ENCODE measurements around the gene HOOK2.

The HOOK2 gene

DNA sequence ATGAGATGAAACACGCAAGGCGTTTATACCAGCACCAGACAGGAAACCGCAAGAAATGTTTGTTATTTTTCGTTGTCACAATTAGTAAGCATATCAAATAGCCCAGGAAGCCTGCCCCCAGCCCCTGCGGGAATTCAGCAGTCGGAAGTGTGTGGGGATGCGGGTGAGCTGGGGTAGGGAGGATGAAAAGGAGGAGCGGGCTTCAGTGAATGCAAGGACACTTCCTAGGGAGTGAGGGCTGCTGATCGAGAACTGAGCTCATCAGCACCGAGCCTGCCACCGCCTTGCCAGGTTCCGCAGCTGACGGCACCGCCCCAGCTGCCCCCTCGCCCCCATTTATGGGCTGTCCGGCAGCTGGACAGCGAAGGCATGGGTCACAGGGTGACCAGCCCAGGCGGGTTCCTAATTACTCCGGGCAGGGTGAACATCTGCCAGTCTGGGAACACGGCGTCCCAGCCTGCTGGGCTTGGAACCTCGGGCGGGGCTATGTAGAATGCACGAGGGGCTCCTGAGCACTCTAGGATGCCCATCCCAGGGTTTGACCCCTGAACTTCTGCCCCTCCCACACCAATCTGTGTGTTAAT, 25.3 kb downstream of the HOOK2 start:
- Histone ChIP-seq H3K27me3 (replicated peaks; ENCODE audit: control insufficient read depth, insufficient read depth, low read length) (no peaks in the 10 kb centered on the region; the same call in 1 of the 2 replicates), H3K36me3 (ENCODE audit: control insufficient read depth, insufficient read depth, low read length) (peaks cover 20% of the 10 kb centered on the region), H3K4me3 (replicated peaks; ENCODE audit: low read depth, low read length) (no peak overlapping the region)
- TF ChIP-seq, protein P1, sequence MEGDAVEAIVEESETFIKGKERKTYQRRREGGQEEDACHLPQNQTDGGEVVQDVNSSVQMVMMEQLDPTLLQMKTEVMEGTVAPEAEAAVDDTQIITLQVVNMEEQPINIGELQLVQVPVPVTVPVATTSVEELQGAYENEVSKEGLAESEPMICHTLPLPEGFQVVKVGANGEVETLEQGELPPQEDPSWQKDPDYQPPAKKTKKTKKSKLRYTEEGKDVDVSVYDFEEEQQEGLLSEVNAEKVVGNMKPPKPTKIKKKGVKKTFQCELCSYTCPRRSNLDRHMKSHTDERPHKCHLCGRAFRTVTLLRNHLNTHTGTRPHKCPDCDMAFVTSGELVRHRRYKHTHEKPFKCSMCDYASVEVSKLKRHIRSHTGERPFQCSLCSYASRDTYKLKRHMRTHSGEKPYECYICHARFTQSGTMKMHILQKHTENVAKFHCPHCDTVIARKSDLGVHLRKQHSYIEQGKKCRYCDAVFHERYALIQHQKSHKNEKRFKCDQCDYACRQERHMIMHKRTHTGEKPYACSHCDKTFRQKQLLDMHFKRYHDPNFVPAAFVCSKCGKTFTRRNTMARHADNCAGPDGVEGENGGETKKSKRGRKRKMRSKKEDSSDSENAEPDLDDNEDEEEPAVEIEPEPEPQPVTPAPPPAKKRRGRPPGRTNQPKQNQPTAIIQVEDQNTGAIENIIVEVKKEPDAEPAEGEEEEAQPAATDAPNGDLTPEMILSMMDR (IDR thresholded peaks at IDR 0.05; ENCODE audit: insufficient read depth, low read length, poor library complexity, severe bottlenecking), result no peak
- no peak for DNase-seq (ENCODE audit: extremely low read depth, insufficient read length)

DNA sequence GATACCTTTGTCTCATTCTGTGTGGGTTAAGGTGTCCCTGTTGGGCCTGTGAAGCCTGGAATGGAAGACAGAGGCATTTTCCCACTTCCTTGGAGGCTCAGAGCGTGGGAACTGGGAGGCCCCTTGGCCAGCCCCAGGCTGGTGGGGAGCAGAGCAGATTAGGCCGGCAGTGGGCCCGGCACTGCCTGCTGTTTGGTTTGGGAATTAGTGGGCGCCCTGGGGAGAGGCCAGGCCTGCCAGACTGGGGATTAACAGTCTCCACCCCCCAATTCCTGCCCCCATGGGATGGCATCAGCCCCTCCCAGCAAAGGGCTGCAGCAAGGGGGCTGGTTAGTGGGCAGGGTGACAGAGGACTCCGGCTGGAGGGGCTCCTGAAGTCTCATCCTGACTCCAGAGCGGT, 26.9 kb downstream of the HOOK2 start:
- no peak for DNase-seq (ENCODE audit: extremely low read depth, insufficient read length)
- TF ChIP-seq, protein P1 (IDR thresholded peaks at IDR 0.05; ENCODE audit: insufficient read depth, low read length, poor library complexity, severe bottlenecking), result no peak
- Histone ChIP-seq H3K4me3 (replicated peaks; ENCODE audit: low read depth, low read length) (no peak overlapping the region), H3K36me3 (ENCODE audit: control insufficient read depth, insufficient read depth, low read length) (peaks cover 23% of the 10 kb centered on the region), H3K27me3 (replicated peaks; ENCODE audit: control insufficient read depth, insufficient read depth, low read length) (no peaks in the 10 kb centered on the region; the same call in 1 of the 2 replicates)

DNA sequence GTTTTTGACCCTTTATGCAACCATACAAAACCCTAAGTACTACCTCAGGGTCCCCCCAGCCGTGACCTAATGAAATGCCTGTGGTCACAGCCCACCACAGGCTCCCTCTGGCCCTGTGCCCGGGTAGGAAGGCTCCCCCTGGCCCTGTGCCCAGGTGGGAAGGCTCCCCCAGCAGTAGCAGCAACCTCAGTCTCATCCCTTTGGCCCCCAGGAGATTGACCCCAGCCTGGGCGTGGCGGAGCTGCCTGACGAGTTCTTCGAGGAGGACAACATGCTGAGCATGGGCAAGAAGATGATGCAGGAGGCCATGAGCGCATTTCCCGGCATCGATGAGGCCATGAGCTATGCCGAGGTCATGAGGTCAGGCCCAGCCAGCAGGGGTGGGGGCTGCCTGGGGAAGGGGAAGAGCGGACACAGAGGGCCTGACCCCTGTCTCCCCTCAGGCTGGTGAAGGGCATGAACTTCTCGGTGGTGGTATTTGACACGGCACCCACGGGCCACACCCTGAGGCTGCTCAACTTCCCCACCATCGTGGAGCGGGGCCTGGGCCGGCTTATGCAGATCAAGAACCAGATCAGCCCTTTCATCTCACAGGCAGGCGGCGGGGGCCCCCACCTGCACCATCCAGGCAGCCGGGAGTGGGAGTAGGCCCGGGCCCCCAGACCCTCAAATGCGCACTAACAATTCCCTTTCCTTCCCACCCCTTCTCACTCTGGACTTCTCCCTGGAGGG, 30.0 kb downstream of the HOOK2 start:
- Histone ChIP-seq H3K4me3 (replicated peaks; ENCODE audit: low read depth, low read length) (no peak overlapping the region), H3K27me3 (replicated peaks; ENCODE audit: control insufficient read depth, insufficient read depth, low read length) (no peaks in the 10 kb centered on the region), H3K36me3 (ENCODE audit: control insufficient read depth, insufficient read depth, low read length) (peaks cover 25% of the 10 kb centered on the region)
- TF ChIP-seq, protein P1 (IDR thresholded peaks at IDR 0.05; ENCODE audit: insufficient read depth, low read length, poor library complexity, severe bottlenecking), result no peak
- no peak for DNase-seq (ENCODE audit: extremely low read depth, insufficient read length)

GRCh38 chr19:12737835-12738351, 37.5 kb downstream of the HOOK2 start:
- no peak for DNase-seq (ENCODE audit: extremely low read depth, insufficient read length)
- Histone ChIP-seq H3K27me3 (replicated peaks; ENCODE audit: control insufficient read depth, insufficient read depth, low read length) (no peaks in the 10 kb centered on the region), H3K4me3 (replicated peaks; ENCODE audit: low read depth, low read length) (peak overlapping the region; percentile 99), H3K36me3 (ENCODE audit: control insufficient read depth, insufficient read depth, low read length) (peaks cover 3% of the 10 kb centered on the region)
- TF ChIP-seq, protein P1 (IDR thresholded peaks at IDR 0.05; ENCODE audit: insufficient read depth, low read length, poor library complexity, severe bottlenecking), result no peak

DNA sequence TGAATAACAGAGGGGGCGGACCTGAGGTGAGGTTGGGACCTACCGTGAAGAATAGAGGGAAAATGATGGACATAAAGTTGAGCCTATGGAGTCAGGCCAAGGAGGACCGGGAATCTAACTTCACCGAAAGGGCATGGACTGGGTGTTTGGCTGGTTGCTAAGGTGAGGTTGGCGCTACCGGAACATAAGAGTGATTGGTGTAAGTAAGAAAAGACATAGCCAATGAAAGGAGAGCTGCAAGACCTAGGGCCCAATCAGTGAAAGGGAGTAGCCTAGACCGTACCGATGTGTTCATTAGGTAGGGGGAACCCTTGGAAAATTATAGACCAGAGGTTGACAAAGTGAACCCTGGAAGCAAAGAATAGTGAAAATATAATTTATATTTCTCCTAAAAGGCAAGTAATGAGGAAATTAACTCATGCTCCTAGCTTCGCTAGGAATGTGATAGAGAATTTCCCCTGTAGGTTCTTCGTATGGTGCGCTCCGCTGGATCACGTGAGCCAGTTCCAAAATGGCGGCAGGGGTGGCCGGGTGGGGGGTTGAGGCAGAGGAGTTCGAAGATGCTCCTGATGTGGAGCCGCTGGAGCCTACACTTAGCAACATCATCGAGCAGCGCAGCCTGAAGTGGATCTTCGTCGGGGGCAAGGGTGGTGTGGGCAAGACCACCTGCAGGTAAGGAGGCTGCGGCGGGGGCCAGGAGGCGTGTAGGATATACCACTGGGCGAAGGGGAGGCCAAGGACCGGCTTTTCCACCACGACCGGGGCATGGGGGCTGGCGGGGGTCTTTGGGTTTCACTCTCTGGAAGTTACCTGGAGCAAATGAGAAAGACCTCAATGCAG, 38.1 kb downstream of the HOOK2 start, which contains the start of gene GET3:
TSS of gene GET3 (plus strand) at position 503 of the 840 bp plus-strand sequence. CDS start at position 512, 9 bp downstream.
- TF ChIP-seq, protein P1 (IDR thresholded peaks at IDR 0.05; ENCODE audit: insufficient read depth, low read length, poor library complexity, severe bottlenecking), result no peak
- H3K4me3 ChIP-seq (replicated peaks; ENCODE audit: low read depth, low read length), result peak within 1 kb of the TSS; percentile 99
- DNase-seq (ENCODE audit: extremely low read depth, insufficient read length), result peak; percentile 85
- H3K36me3 ChIP-seq (ENCODE audit: control insufficient read depth, insufficient read depth, low read length), result peaks cover 3% of the 10 kb centered on the region
- no peaks in the 10 kb centered on the region for H3K27me3 ChIP-seq (replicated peaks; ENCODE audit: control insufficient read depth, insufficient read depth, low read length)
